GM12873 (cell line): ENCODE measurements around the gene TEKT5.

Experiments used
- TF ChIP-seq, protein P1 (sequence below): IDR thresholded peaks from 2 replicates; pipeline ENCODE4 v1.5.1; 2012; ENCODE audit warnings: low read depth, mild to moderate bottlenecking, moderate library complexity, low read length, control low read depth; ENCODE audit not compliant: insufficient read depth; ENCODE audit errors: missing control alignments

TEKT5 gene

GRCh38 chr16:10671729-10672128 is 23.0 kb downstream of the TEKT5 start:
- TF ChIP-seq, protein P1, sequence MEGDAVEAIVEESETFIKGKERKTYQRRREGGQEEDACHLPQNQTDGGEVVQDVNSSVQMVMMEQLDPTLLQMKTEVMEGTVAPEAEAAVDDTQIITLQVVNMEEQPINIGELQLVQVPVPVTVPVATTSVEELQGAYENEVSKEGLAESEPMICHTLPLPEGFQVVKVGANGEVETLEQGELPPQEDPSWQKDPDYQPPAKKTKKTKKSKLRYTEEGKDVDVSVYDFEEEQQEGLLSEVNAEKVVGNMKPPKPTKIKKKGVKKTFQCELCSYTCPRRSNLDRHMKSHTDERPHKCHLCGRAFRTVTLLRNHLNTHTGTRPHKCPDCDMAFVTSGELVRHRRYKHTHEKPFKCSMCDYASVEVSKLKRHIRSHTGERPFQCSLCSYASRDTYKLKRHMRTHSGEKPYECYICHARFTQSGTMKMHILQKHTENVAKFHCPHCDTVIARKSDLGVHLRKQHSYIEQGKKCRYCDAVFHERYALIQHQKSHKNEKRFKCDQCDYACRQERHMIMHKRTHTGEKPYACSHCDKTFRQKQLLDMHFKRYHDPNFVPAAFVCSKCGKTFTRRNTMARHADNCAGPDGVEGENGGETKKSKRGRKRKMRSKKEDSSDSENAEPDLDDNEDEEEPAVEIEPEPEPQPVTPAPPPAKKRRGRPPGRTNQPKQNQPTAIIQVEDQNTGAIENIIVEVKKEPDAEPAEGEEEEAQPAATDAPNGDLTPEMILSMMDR: no peak

- TF ChIP-seq, protein P1: no peak
Measured at GRCh38 chr16:10669791-10670190, 24.9 kb downstream of the TEKT5 start.

GRCh38 chr16:10668322-10669045 is 26.2 kb downstream of the TEKT5 start:
- TF ChIP-seq, protein P1: peak; percentile 82

DNA sequence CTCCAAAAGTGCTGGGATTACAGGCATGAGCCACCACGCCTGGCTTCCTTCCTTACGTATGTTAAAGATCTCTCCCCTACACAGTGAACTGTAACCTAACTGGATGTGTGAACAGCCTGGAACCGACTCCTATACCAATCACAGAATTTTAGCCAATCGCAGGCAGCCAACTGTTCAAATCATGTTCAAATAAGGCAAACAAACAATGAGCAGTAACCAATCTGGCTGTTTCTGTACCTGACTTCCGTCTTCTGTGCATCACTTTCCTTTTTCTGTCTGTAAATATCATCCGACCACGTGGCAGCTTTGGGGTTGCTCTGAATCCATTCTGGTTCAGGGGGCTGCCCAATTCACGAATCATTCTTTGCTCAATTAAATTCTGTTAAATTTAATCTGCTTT is 27.5 kb downstream of the TEKT5 start:
- TF ChIP-seq, protein P1: no peak

GRCh38 chr16:10666291-10666690 is 28.4 kb downstream of the TEKT5 start:
- TF ChIP-seq, protein P1: no peak

DNA sequence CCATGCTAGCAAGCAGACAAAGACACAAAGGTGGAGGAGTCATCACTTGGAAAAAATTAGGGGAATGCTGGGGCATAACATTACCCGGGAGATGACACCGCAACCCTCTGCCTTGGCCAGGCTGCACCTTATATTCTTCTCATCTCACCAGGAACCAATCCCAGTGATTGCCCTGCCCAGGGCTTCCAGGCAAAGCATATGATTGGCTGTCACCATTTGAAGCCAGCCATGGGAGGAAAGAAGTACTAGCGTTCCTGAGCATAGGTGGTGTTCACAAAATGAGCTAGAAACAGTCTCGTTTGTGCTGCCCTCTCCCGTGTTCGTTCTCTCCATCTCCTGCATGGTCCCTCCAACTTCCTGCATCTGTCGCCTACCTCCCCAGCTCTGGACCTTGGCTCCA is 29.6 kb downstream of the TEKT5 start:
- TF ChIP-seq, protein P1: no peak

DNA sequence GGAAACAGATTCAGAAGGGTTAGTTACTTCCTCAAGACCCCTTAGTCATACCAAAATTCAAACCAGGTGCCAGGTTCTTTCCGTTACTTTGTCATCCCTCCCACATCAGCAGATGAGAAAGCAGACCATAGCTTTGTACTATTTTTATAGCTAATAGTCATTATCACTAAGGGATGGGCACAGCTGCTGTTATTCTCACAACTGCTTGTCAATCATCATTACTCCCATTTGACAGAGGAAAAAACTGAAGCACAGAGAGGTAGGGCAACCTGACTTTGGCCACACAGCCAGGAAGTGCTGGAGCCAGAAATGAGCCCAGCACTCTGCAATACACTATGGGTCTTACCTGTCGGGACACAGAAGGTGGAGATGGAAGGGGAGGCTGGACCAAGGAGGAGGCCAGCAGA is 30.0 kb downstream of the TEKT5 start:
- TF ChIP-seq, protein P1: no peak
